ENCODE results near the gene NEDD9.

The NEDD9 gene

DNA sequence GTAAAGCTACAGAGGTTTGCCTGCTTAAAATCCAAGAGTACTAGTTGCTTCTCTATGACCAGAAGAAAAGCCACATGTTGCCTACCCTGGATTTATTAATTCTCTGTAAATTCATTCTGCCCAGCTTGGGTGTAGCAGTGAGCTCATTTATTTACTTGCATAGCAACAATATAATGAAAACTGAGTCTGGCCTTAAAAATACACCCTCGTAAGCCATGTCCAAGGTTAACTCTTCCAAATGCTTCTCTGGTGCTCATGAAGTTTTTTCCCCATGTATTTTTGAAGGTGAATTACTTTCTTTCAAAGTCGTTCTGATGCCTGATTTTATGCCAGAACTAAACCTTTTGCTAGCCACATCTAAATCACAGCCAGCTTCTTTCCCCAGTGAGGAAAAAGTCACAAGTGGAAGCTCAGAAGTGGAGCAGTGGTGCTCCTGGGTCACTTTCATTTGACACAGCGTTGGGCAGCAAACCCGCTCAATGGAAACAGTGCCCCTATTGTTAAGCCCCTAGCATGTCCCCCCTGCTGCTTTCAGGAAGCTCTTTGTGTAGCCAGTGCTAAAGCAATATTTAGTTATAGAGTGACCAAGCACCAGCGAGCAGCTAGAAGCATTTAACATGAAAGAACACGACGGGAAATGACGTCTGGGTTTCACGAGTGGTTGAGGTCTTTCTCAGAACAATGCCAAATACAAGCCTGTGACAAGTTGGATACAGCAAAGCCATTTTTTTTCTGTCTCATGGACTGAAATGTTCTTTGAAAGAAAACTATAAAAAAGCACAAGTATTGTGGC, 29.8 kb downstream of the NEDD9 start:
- DNase-seq: peak in 43 of 56 donors; percentile 10 to 77 (median 34)

DNA sequence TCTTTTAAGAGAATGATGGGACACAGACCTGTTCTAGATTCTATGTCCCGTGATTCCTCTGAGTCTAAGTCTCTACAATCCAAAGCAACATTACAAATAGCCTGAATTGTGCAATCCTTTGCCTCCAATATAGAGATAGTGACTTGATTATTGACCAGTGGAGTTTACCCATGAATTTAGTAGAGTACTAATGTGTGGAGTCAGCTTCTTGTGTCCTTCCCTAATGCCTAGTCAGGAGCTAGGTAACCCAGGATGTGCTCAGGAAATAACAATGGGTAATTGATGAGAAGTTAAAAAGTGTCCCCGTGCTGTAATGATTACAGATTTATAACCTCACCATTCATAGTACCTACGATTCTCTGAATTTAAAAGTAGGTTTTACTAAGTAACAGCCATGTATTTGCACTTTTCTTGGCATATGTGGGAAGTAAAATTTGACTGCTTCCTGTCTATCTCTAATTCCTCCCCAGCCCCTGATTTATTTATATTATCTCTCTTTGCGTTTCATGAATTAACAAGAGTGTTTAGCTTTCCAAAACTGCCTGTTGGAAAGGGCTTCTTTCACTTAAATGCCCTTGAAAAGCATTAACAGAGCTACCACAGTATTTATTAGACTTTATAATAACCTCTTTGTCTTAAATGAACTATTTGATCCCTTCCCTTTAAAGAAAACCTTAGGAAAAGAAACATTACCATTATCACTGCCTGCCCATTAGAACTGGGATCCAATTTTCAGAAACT, 30.5 kb downstream of the NEDD9 start:
- no peak for DNase-seq

DNA sequence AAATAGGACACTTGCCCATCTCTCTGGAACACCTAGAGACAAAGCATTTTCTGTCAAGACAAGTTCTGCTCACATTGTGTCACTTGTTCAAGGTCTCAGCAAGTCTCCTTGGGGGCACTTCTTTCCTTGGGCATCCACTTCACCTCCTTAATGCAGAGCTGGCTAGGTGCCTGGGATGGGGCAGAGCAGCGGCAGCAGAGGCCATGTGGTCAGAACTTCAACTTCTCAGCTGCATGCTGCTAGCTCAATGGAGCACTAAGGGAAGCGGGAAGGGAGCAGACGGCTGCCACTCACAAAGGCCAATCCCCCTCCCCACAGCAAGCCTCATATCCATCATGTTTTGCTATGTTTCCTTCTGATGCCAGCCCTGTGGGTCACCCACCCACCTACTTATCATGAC, 31.5 kb downstream of the NEDD9 start:
- DNase-seq: no peak

DNA sequence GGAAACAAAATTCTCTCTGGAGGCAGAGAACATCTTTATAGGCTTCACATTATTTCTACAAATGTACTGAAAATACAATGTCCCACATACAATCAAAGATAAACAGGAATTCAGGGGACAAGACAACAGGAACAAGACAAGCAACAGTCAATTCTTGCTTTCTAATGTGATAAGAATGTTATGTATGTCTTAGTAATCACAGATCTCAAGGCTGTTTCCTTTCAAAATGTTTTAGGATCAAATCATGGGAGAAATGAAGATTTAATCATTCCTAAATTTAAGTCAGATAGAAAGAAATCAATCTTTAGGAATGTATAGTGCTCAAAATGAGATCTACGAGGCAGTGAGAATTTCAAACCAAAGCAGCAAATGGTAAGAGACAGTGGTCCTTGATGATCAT, 32.1 kb downstream of the NEDD9 start:
- no peak for DNase-seq

DNA sequence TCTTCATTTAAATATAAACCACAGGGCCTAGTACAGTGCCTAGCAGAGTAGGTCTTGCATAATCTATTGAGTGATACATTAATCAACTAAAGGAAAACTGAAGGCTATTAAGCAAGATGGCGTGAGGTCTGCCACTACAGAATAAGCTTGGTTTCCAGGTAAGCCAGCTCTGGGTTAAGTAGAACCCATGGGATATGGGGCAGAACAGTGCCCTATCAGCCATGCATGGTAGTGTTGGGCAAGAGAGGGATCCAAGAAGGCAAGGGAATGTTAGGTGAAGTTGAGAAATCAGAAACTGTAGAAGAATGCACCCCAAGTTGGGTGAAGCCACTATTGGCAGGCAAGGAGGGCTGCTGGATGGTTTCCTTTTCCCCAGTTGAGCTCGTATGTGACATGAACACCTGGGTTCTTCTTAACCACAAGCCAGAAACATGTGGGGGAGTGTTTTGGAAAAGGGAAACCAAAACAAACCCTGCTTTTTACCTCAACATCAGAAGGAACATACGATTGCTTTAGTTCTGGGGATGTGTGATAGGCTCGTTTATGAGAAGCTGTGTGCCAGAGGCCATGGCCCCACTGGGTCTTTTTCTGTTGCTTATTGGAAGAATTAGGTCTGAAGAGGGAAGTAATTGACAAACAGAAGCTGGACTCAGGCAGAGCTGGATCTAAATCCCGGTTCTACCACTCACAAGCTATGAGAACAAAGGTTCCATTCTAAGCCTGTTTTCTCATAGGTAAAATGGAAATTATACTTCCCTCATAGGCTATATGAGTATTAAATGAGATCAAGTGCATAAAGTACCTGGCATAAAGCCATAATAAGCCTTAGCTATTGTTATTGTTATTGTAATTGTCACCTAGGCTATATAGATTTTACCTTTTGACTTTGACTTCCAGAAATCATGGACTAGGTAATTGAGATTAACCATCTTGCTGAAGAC, 33.5 kb downstream of the NEDD9 start:
- DNase-seq: no peak

DNA sequence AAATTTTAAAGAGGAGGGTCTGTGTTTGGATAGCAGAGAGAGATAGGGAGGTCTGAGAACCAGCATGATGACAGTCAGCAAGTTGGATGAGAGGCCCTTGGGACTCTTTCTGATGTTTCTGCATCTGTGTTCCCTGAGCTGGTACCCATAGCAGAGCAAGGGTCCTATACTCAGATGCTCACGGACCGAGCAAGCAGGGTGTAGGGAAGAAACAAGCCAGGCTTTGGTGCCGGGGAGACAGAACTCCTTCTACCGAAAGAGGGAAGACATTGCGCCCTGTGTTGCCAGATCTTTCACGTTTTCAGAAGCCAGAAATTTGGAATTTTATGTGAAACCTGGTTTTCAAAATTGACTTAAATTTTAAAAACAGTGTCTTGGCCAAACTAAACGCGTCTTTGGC, 34.6 kb downstream of the NEDD9 start:
- no peak for DNase-seq

DNA sequence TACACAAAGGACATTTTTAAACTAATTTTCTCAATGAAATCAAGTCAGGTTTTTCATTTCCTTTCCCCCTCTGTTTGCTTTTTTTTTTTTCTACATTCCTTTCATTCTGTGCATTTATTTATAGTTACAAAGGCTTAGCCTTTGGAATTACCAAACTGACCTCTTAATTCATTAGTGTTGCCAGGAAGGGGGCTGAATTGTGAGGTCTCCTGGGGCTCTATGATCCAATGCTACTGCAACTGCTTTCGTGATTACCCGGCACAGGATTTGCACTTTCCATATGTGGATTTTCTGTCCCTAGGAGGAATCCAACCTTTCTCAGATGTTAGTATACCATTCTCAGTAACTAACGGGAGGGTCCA, 35.3 kb downstream of the NEDD9 start:
- DNase-seq: no peak

DNA sequence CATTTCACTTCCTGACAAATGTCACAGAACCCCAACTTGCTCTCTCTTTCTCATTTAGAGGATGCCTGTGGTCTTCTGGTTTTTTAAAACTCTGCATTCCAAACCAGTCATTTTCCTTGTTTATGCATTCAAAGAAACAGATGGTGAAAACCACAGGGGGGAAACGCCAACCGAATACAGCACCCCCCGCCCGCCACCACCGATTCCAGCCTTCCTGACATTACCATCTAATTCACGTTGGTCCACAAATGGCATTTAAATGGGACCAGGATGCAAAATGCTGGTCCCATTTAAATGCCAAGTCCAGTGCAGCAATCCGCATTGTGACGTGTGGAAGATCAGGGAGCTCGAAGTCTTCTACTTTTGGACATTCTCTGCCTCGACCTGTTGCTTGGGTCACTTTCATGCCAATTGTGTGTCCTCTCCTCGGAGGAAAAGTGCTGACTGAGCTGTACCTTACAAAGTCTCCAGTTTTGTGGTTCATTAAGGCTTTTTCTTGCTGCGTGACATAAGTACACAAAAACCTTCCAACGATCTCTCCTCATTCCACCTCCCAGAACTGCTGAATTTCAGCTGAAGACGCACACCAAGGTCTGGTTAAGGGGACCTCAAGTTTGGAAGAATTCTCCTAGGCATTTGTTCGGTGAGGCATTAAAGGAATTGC, 35.8 kb downstream of the NEDD9 start:
- DNase-seq: no peak

DNA sequence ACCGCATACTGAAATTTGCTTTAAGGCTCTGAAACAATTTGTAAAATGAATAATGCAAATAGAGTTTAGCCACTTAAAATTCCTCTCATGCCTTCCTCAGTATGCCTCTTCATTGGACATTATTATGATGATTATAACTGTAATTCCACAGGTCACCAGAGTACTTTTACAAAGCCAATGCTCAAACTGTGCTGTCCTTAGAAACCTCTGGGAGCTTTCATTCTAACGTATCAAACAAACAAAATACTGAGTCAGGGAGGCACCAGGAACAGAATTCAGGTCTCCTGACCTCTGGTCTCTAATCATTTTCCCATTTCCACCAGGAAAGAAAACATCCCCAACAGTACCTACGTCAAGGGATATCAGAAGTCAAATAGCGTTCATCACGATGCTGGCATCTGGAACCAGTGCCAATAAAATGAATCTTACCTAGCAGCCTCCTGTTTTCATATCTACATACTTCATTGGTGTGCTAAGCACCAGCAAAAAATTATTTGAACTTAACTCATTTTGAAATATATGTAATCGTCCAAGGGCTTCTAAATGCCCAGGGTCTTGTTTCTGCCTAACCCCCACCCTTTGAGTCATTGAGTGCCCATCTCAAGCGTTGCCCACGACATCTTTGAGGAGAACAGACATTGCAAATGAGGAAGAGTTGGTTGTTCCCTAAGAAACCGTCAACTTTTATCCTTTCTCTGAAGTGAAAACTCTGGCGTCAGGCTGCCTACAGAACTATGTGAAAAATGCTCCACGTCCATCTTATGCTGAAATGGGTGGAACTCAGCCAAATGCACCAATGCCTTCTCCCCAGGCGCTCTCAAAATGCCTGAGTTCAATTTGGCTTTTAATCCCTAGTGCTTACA, 37.9 kb downstream of the NEDD9 start:
- DNase-seq: no peak

DNA sequence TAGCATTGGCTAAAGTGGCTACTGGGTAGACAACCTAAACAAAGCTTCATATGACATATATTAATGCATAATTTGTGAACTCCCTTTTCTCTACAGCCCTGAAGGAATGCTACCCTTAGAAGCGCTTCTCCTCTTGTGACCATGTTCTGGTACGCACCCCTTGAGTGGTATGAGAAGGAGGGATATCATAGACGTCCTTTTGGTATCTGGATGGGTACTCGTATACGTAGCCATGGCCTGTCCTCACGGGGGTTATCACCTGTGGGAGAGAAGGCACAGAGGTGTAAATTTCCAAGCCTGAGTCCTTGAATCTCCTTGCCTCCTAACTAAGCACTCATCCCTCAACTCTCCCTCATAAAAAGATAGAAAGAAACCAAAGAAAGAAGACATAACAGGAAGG, 39.0 kb downstream of the NEDD9 start:
- no peak for DNase-seq

DNA sequence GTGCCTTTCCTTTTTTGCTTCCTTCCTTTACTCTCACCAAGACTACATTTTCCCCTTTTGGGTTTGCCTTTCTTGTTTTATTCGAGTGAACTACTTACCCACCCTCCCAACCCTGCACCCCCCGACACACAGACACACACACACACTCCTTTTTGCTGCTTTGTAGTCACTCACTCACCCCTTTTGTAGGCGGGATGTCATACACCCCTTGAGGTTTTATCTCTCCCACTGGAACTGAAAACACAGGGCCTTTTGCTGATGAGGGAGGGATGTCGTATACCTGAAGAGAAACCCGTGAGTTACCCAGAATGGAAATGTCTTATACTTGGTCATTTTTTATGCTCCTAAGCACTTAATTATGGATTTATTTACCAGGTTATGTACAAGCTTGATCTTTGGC, 40.3 kb downstream of the NEDD9 start:
- DNase-seq: no peak

DNA sequence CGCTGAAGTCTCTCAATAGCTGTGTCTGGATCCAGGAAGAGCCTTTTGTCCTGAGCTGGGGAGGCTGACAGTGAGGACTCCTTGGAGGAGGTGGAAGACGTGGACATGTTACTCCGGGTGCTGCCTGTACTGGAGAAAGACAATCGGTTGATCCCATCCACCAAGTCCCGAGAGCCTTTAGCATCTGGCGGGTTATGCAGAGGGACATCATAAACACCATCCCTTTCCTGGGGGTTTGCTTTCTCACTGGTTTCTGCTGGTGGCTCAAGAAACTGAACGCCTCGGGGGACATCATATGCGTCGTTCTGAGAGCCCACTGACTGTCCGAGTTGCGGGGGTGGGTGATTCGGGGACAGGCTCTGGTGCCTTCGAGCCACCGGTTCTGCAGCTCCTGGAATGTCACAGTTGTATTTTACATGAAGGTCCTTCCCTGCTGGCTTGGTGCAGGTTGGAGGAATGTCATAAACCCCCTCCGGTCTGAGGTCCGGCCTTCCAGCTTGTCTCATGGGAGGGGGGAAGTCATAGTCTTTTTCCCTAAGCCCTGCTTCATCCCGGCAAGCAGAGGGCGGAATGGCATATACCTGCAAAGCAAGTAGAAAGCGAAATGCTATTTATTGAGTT, 41.7 kb downstream of the NEDD9 start:
- DNase-seq: no peak

DNA sequence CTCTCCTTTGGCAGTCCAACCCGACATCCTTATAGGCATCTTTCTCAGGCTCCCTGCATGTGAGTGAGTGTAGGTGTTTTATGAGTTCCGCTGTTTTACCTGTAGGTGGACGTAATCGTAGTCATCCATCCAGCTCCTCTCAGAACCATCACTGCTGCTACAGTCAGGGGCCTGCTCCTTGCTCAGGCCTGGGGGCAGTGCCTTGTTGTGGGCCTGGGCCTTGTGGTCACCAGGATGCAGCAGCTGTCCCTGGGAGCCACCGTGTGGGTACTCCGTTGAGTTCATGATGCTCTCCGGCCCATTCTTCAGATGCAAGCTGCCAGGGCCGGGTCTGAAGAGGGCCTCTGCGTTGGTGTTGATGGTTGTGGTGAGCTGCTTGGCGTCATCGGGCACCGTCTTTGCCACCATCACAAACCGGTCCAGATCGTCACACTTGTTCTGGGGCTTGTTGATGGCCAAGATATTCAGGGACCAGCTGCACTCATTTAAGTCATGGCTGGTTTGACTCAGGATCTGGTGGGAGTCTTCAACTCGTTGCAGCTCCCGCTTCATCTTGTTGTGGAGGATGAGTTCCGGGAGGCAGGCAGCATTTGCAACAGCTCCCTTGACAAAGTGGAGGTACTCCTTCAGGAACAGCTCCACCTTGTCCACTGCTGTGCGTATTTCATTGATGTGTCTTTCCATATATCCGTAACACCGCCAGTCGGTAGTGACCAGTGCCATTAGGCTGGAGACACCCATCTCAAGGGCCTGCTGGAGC, 42.4 kb downstream of the NEDD9 start:
- DNase-seq: no peak

DNA sequence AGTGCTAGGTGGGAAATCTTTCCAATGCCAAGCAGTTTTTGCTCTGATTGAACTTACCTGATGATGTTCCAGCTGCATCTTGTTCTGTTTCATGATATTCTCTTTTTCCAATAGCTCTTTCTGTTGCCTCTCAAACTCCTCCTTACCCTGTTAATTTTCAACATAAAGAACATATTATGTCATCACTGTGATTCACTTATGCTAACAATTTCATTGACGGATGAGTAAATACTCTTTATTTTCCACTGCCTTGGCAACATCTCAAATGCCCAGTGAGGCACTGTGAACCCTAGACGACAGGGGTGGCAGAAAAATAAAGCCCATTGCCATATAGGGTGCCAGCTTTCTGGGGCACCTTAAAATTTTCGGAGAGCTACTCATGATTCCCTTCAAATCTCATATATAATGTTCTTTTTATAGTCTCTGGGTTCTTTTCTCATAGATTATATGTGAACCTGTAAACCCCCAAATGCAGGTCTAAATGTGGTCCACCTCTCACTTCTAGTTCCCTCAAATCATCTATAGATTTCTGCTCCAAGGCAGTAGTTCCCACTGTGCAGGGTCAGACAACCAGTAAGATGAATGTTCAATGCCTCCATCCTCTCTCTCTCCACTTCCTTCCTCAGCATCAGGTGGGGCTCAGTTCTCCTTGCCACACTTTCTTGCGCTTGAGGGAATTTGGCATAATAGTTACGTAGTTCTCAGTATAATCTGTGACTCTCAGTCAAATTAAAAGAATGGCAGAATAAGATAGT, 44.1 kb downstream of the NEDD9 start:
- DNase-seq: no peak

DNA sequence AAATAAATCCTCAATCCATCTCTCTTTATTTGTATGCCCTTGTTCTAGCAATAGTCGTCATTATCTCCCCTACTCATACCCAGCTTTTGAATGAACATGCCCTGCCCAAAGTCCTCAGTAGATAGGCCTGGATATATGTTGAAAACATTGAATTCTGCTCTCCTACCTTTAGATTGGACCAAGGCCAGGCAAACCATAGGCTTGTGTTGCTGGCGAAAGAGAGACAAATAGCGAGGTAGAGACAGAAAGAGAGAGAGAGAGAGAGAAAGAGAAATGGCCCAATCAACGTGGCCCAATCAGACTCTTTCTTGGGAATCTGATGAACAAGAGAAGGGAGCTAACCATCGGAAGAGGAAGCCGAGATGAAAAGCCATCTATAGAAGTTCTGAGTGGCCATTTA, 45.2 kb downstream of the NEDD9 start:
- DNase-seq: no peak

DNA sequence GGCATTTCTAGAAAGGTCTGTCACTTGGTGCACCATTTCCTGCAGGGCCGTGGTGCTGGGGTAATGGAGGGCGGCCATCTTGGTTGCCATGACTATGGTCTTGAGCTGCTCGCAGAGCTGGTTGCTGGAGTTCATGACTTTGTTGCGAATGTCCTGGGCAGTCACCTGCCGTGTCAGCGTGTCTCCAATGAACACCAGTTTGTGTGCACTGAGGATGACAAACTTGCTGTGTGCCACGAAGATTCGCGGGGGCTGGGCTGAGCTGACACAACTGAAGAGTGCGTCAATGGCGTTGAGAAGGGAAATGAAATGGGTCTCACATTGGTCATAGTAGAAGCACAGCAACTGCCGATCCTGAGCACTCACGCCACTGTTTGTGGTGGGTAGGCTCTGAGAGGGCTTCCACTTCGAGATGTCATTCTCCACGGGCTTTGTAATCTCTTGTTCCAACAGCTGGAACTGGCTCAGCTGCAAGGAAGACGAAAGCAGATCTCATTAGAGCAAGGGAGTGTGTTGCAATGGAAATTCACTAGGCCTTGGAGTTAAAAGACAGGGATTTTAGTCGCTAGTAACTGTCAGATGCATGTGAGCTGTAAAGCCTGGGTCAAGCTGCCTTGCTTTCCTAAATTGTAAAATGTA, 47.1 kb downstream of the NEDD9 start:
- DNase-seq: no peak

DNA sequence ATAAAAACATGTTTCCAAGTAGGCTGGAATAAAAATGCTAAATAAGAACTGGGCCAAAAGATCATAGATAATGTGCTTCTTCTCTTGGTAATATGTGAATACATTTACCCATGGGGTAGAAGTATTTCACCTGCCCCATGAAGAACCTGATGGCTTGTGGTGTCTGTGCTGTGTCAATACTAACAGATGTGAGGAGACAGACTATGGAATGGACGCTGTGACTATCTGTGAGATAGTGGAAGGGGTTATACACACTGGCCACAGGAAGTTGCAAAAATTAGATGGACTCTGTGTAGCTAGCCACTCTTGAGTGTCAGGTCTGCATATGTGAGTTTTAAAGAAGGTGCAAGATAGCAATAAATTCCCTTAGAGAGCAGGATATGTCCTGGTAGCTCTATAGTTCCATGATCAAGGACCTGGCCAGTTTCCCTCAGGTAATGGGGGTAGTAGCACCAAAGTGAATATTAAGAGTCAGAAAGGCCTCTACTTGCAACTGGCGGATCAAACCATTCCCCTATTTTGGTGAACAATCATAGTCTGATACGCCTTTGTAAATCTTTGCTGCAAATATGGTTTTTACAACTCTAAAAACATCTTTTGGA, 48.6 kb downstream of the NEDD9 start:
- no peak for DNase-seq

All from amygdala (tissue), 56 donors.